AG04450 (cell line): ENCODE data around the gene PRR5L. TPM values are rescaled to one million over a fixed set of nuclear protein-coding genes. Genes with fewer than 3 reads are reported as not detected.

Source experiments
- CTCF ChIA-PET: fragments of 300-600, 350-600 bp; formaldehyde crosslinking; extraction: SDS; loops from one replicate; lab custom pipeline; 2022; ENCODE audit warnings: antibody characterized with exemption, inconsistent platforms; lab: Charles Lee
- POLR2A ChIA-PET: fragments of 350-600 bp; formaldehyde crosslinking; extraction: SDS; loops from one replicate; lab custom pipeline; 2021; ENCODE audit warnings: antibody characterized with exemption, inconsistent platforms; lab: Yijun Ruan, JAX
- DNase-seq: peaks from one replicate; pipeline ENCODE4 v3.0.0-alpha.2; 2011; ENCODE audit warnings: low read depth, low spot score
- H3K27ac ChIP-seq: one replicate; pipeline ENCODE4 v1.5.1; 2012; ENCODE audit warnings: low read depth, low read length, control low read depth
- H3K27me3 ChIP-seq: one replicate; pipeline ENCODE4 v1.6.0; 2012; ENCODE audit warnings: low read length; ENCODE audit not compliant: control insufficient read depth, insufficient read depth
- H3K4me3 ChIP-seq: 2 replicates; pipeline ENCODE4 v1.5.1; 2011; ENCODE audit warnings: mild to moderate bottlenecking, low read depth, low read length, control low read depth
- H3K9me3 ChIP-seq: 2 replicates; pipeline ENCODE4 v1.5.1; 2012; ENCODE audit warnings: low read length; ENCODE audit not compliant: control insufficient read depth, insufficient read depth
- polyA plus RNA-seq: library from polyadenylated mRNA; depleted of rRNA; stranded (reverse); fragments of >200 nt; gene quantifications from 2 replicates; pipeline ENCODE4 v1.2.3, GENCODE V29; 2011
- TF ChIP-seq, protein P1 (sequence below): IDR thresholded peaks from 2 replicates; pipeline ENCODE4 v1.5.1; 2011; ENCODE audit warnings: low read depth, low read length, control low read depth, inconsistent platforms

The PRR5L gene
- polyA plus RNA-seq, 1 experiment = 3.4 TPM

DNA sequence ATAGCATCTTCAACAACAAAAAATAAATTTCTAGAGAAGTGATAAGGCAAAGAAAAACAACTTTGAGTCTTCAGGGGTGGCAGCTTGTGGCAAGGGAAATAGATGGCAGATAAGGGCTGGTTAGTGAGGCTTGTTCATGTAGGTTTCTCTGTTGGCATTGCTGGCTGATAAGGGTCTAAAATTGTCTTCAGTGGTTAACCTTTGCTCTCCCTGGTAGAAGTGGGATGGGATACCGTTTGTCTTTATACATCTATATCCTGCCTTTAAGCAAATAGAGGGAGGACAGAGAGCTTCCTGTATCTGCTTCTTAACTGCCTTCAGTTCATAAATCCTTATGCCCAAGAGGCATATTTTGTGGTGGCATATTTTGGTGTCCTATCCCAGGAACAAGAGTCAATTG is 156.9 kb downstream of the PRR5L start:
- TF ChIP-seq, protein P1, sequence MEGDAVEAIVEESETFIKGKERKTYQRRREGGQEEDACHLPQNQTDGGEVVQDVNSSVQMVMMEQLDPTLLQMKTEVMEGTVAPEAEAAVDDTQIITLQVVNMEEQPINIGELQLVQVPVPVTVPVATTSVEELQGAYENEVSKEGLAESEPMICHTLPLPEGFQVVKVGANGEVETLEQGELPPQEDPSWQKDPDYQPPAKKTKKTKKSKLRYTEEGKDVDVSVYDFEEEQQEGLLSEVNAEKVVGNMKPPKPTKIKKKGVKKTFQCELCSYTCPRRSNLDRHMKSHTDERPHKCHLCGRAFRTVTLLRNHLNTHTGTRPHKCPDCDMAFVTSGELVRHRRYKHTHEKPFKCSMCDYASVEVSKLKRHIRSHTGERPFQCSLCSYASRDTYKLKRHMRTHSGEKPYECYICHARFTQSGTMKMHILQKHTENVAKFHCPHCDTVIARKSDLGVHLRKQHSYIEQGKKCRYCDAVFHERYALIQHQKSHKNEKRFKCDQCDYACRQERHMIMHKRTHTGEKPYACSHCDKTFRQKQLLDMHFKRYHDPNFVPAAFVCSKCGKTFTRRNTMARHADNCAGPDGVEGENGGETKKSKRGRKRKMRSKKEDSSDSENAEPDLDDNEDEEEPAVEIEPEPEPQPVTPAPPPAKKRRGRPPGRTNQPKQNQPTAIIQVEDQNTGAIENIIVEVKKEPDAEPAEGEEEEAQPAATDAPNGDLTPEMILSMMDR = no peak
- no peak for DNase-seq
- CTCF ChIA-PET = interaction anchor here (1.0 to 2.6 kb wide), 4 partner anchors 21 to 64 kb away, joined by 3 to 19 read pairs (median 4); no protein-coding TSS in a partner anchor
- Histone ChIP-seq H3K27ac (no peak overlapping the region), H3K9me3 (no peaks in the 10 kb centered on the region; the same call in 1 of the 2 replicates), H3K4me3 (no peak overlapping the region), H3K27me3 (no peaks in the 10 kb centered on the region)
- POLR2A ChIA-PET = interaction anchor here (0.8 to 1.9 kb wide), 4 partner anchors 21 to 77 kb away, joined by 3 to 11 read pairs (median 6); no protein-coding TSS in a partner anchor

DNA sequence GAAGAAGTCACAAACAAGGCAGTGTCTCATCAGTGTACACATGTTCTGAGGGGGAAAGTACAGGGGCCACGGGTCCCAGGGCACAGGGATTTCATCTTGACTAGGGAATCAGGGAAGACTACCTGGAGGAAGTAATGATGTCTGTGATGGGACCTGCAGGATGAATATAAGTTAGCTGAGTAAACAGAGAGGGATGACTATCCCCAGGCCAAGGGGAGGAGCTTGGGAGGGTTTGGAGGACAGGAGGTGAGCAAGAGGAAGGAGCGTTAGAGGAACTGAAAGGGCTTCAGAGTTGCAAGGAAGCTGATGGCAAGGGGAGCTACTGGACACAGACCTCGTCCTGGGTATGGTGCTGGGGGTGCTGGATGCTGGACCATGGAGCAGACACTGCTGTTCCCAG is 157.6 kb downstream of the PRR5L start:
- Histone ChIP-seq H3K4me3 (no peak overlapping the region), H3K27me3 (no peaks in the 10 kb centered on the region), H3K9me3 (no peaks in the 10 kb centered on the region; the same call in 1 of the 2 replicates), H3K27ac (no peak overlapping the region)
- ChIA-PET CTCF (interaction anchor here (1.2 to 2.6 kb wide), 3 partner anchors 25 to 65 kb away, joined by 3 to 19 read pairs (median 5); no protein-coding TSS in a partner anchor), POLR2A (interaction anchor here (1.2 to 1.9 kb wide), 2 partner anchors 22 to 69 kb away, joined by 3 to 11 read pairs; no protein-coding TSS in a partner anchor)
- TF ChIP-seq, protein P1 = no peak
- no peak for DNase-seq

DNA sequence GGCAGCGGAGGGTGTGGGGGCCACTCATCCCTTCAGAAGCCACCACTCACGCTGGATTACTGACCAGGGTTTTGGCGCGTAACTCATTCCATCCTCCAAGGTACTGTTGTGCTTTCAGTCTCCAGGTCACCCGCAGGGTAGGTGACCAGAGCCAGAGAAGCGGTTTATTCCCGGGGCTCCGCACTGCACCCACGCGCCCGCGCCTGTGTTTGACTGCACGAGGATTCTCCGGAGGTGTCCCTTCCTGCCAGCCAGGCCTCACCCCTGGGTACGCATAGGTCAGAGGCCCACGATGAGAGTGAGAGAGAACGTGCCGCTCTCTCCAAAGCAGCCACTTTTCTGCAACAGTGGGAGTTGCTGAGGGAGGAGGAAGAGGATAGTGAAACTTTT is 158.5 kb downstream of the PRR5L start:
- Histone ChIP-seq H3K9me3 (no peaks in the 10 kb centered on the region; the same call in 1 of the 2 replicates), H3K27me3 (no peaks in the 10 kb centered on the region), H3K27ac (peak overlapping the region; percentile 95), H3K4me3 (no peak overlapping the region)
- no peak for DNase-seq
- CTCF ChIA-PET = no interaction called here
- TF ChIP-seq, protein P1 = no peak
- POLR2A ChIA-PET = no interaction called here

DNA sequence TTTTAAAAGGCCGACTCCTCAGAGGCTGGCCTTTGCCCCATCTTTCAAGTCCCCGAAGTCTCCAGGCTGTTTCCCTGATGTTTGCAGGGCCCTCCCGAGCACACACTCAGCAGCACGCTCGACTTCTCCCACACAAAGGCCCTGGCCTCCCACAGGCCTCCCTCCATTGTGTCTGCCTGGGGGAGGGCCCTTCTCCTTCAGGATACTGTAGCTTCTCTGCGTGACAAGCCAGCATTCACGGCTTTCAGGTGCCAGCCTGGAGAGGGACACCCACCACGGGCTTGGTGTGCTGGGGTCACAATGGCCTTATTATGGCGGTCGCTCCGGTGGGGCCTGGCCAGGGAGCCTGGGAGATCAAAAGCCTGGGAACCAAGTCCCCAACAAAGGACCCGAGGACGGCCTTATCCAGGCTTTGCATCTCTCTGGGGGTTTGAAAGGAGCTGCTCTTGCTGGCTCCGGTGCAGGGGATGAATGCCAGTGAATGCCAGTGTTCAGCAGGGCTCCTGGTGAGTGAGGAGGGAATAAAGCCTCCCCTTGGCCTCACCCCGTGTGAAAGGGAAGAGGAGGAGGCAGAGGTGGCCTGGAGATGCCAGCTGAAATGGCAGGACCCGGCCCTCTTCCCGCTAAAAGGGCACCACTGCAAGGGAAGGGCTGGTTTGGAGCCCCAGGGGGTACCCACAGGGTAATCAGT is 159.0 kb downstream of the PRR5L start:
- TF ChIP-seq, protein P1 = no peak
- Histone ChIP-seq H3K27ac (peak overlapping the region; percentile 95), H3K4me3 (no peak overlapping the region), H3K27me3 (no peaks in the 10 kb centered on the region), H3K9me3 (no peaks in the 10 kb centered on the region; the same call in 1 of the 2 replicates)
- CTCF ChIA-PET = interaction anchor here (1.1 to 1.8 kb wide), 4 partner anchors 14 to 77 kb away, joined by 3 to 15 read pairs (median 6); no protein-coding TSS in a partner anchor
- no peak for DNase-seq
- POLR2A ChIA-PET = interaction anchor here (0.8 to 1.6 kb wide), 5 partner anchors 15 to 79 kb away, joined by 3 to 6 read pairs (median 3); no protein-coding TSS in a partner anchor
